H9 (cell line): Measurements from ENCODE around the gene MGAT4B. TPM values are rescaled to one million over a fixed set of nuclear protein-coding genes. Genes with fewer than 3 reads are reported as not detected.

Source experiments
- DNase-seq: peaks from one replicate; pipeline ENCODE4 v3.0.0-alpha.2; 2017
- H2AFZ ChIP-seq: one replicate; pipeline ENCODE4 v1.6.1; 2013; ENCODE audit warnings: mild to moderate bottlenecking, low read length, control low read depth, moderate library complexity
- H2AK5ac ChIP-seq: 2 replicates; pipeline ENCODE4 v1.6.1; 2013; ENCODE audit warnings: low read length, control low read depth, mixed read lengths; ENCODE audit not compliant: insufficient read length
- H2BK120ac ChIP-seq: one replicate; pipeline ENCODE4 v1.6.1; 2013; ENCODE audit warnings: low read depth, mild to moderate bottlenecking, low read length, control low read depth, inconsistent platforms; ENCODE audit not compliant: poor library complexity, severe bottlenecking
- H2BK12ac ChIP-seq: 2 replicates; pipeline ENCODE4 v1.6.1; 2013; ENCODE audit warnings: low read length, control low read depth, mixed read lengths, low read depth; ENCODE audit not compliant: insufficient read length
- H2BK15ac ChIP-seq: 2 replicates; pipeline ENCODE4 v1.6.1; 2013; ENCODE audit warnings: low read depth, low read length, control low read depth
- H2BK20ac ChIP-seq: one replicate; pipeline ENCODE4 v1.6.1; 2013; ENCODE audit warnings: low read depth, mild to moderate bottlenecking, low read length, control low read depth, inconsistent platforms; ENCODE audit not compliant: poor library complexity, severe bottlenecking
- H2BK5ac ChIP-seq: 2 replicates; pipeline ENCODE4 v1.6.1; 2013; ENCODE audit warnings: low read length, control low read depth, mixed read lengths; ENCODE audit not compliant: insufficient read length
- H3K14ac ChIP-seq: 2 replicates; pipeline ENCODE4 v1.6.1; 2013; ENCODE audit warnings: low read length, control low read depth; ENCODE audit not compliant: insufficient read depth
- H3K18ac ChIP-seq: 2 replicates; pipeline ENCODE4 v1.6.1; 2013; ENCODE audit warnings: low read depth, mild to moderate bottlenecking, mixed read lengths, low read length, control low read depth; ENCODE audit not compliant: insufficient read length
- H3K23ac ChIP-seq: 2 replicates; pipeline ENCODE4 v1.6.1; 2013; ENCODE audit warnings: low read length, control low read depth, mixed read lengths, low read depth; ENCODE audit not compliant: insufficient read length
- H3K23me2 ChIP-seq: 2 replicates; pipeline ENCODE4 v1.6.1; 2013; ENCODE audit warnings: low read depth, mild to moderate bottlenecking, mixed read lengths, low read length, control low read depth; ENCODE audit not compliant: insufficient read length, poor library complexity, severe bottlenecking
- H3K27ac ChIP-seq: 2 replicates; pipeline ENCODE4 v1.5.1; 2013; ENCODE audit warnings: low read length, control low read depth, mixed read lengths, low read depth; ENCODE audit not compliant: insufficient read length
- H3K27me3 ChIP-seq: 2 replicates; pipeline ENCODE4 v1.6.1; 2013; ENCODE audit warnings: low read length, control low read depth, inconsistent platforms; ENCODE audit not compliant: insufficient read depth
- H3K4ac ChIP-seq: 2 replicates; pipeline ENCODE4 v1.6.1; 2013; ENCODE audit warnings: low read depth, mild to moderate bottlenecking, control low read depth, inconsistent platforms, low read length, moderate library complexity
- H3K4me1 ChIP-seq: 2 replicates; pipeline ENCODE4 v1.6.1; 2013; ENCODE audit warnings: low read length, control low read depth, inconsistent platforms; ENCODE audit not compliant: insufficient read depth
- H3K4me2 ChIP-seq: 2 replicates; pipeline ENCODE4 v1.6.1; 2013; ENCODE audit warnings: low read length, control low read depth, mixed read lengths; ENCODE audit not compliant: insufficient read length, insufficient read depth
- H3K56ac ChIP-seq: 2 replicates; pipeline ENCODE4 v1.6.1; 2013; ENCODE audit warnings: low read depth, mild to moderate bottlenecking, mixed read lengths, low read length, control low read depth; ENCODE audit not compliant: insufficient read length
- H3K79me1 ChIP-seq: 2 replicates; pipeline ENCODE4 v1.6.1; 2013; ENCODE audit warnings: low read depth, mild to moderate bottlenecking, moderate library complexity, low read length, control low read depth, inconsistent platforms; ENCODE audit not compliant: insufficient read depth, poor library complexity, severe bottlenecking
- H3K79me2 ChIP-seq: 2 replicates; pipeline ENCODE4 v1.6.1; 2013; ENCODE audit warnings: low read length, control low read depth, inconsistent platforms; ENCODE audit not compliant: insufficient read depth
- H3K9ac ChIP-seq: 2 replicates; pipeline ENCODE4 v1.6.1; 2013; ENCODE audit warnings: low read length, control low read depth, mixed read lengths; ENCODE audit not compliant: insufficient read length; ENCODE audit errors: extremely low read depth
- H3K9me3 ChIP-seq: one replicate; pipeline ENCODE4 v1.6.1; 2013; ENCODE audit warnings: low read depth, low read length, inconsistent platforms; ENCODE audit not compliant: control insufficient read depth
- H3T11ph ChIP-seq: one replicate; pipeline ENCODE4 v1.6.1; 2013; ENCODE audit warnings: mild to moderate bottlenecking, low read length, control low read depth, inconsistent platforms
- H4K20me1 ChIP-seq: one replicate; pipeline ENCODE4 v1.6.1; 2013; ENCODE audit not compliant: control insufficient read depth, insufficient read length, insufficient read depth
- H4K5ac ChIP-seq: 2 replicates; pipeline ENCODE4 v1.6.1; 2013; ENCODE audit warnings: low read depth, mild to moderate bottlenecking, mixed read lengths, low read length, control low read depth; ENCODE audit not compliant: insufficient read length
- H4K8ac ChIP-seq: replicated peaks from 2 replicates; pipeline ENCODE4 v1.6.1; 2013; ENCODE audit warnings: low read length, control low read depth, mixed read lengths, low read depth; ENCODE audit not compliant: insufficient read length
- H4K91ac ChIP-seq: 2 replicates; pipeline ENCODE4 v1.6.1; 2013; ENCODE audit warnings: low read depth, mild to moderate bottlenecking, moderate library complexity, mixed read lengths, low read length, control low read depth; ENCODE audit not compliant: insufficient read length
- H3K27ac Mint-ChIP-seq, 3 experiments: 2 replicates in 2 of 3; 3 replicates in 1 of 3; pipeline ENCODE4 v1.8.0; 2020 to 2021; ENCODE audit warnings: mixed read lengths in 3 of 3, mild to moderate bottlenecking in 1 of 3, moderate library complexity in 1 of 3
- H3K27me3 Mint-ChIP-seq: 2 replicates; pipeline ENCODE4 v1.8.0; 2021; ENCODE audit warnings: low read depth, mild to moderate bottlenecking, moderate library complexity, mixed read lengths
- H3K36me3 Mint-ChIP-seq, 3 experiments: 2 replicates in 2 of 3; 3 replicates in 1 of 3; pipeline ENCODE4 v1.8.0; 2020 to 2021; ENCODE audit warnings: low read depth in 3 of 3, mixed read lengths in 3 of 3; ENCODE audit not compliant: insufficient read depth in 1 of 3
- H3K4me1 Mint-ChIP-seq, 2 experiments: 2 replicates each; pipeline ENCODE4 v1.8.0; 2020; ENCODE audit warnings: mixed read lengths in 2 of 2
- H3K4me3 Mint-ChIP-seq, 2 experiments: 2 replicates in 1 of 2; 3 replicates in 1 of 2; pipeline ENCODE4 v1.8.0; 2020 to 2021; ENCODE audit warnings: mild to moderate bottlenecking in 2 of 2, mixed read lengths in 2 of 2, moderate library complexity in 1 of 2
- H3K9me3 Mint-ChIP-seq, 2 experiments: 2 replicates in 1 of 2; 3 replicates in 1 of 2; pipeline ENCODE4 v1.8.0; 2020; ENCODE audit warnings: mild to moderate bottlenecking in 2 of 2, mixed read lengths in 2 of 2, moderate library complexity in 1 of 2
- WGBS: extraction: QIAGEN DNeasy Blood & Tissue Kit; methylation state at CpG from one replicate; pipeline ENCODE4 v1.1.7; 2013; ENCODE audit warnings: missing lambda C conversion rate, low lambda C conversion rate, mixed read lengths; ENCODE audit not compliant: insufficient read length; ENCODE audit errors: extremely low coverage; 5-methylcytosine and 5-hydroxymethylcytosine counted together
- total RNA-seq: library from RNA; stranded (reverse); gene quantifications from 2 replicates; pipeline ENCODE4 v1.2.1, GENCODE V29; 2021
- TF ChIP-seq, protein P1 (sequence below): fragments of 200-600 bp; sonication (generic); conservative IDR thresholded peaks from 3 replicates; pipeline ENCODE4 v1.8.0; 2021; ENCODE audit warnings: antibody characterized with exemption, mild to moderate bottlenecking

Gene MGAT4B
- total RNA-seq, 1 experiment from 2014 or later: 147 TPM

GRCh38 chr5:179827680-179828079, 21.0 kb upstream of the MGAT4B start:
- peaks cover 31% of the 10 kb centered on the region in 2 experiments for H3K4me1 Mint-ChIP-seq
- no peak for DNase-seq
- H4K5ac ChIP-seq: no peak overlapping the region
- no peak overlapping the region for H3T11ph ChIP-seq
- H2BK20ac ChIP-seq: no peak overlapping the region
- no peaks in the 10 kb centered on the region for H3K23me2 ChIP-seq
- H3K23ac ChIP-seq: no peak overlapping the region
- no peak overlapping the region for H2AK5ac ChIP-seq
- H3K56ac ChIP-seq: no peak overlapping the region
- peaks cover 9% of the 10 kb centered on the region; the same call in 1 of the 2 replicates for H3K4me1 ChIP-seq
- H2BK5ac ChIP-seq: no peak overlapping the region
- H3K79me2 ChIP-seq: peaks cover 1% of the 10 kb centered on the region; the same call in 1 of the 2 replicates
- no peak overlapping the region for H4K8ac ChIP-seq
- H3K9me3 Mint-ChIP-seq: no peaks in the 10 kb centered on the region; a peak in 2 of 5 replicates
- H3K4me3 Mint-ChIP-seq: no peak overlapping the region
- H2BK15ac ChIP-seq: no peak overlapping the region
- no CpG with 5 or more reads among the region's 9 CpGs for WGBS
- no peak overlapping the region for H4K91ac ChIP-seq
- TF ChIP-seq, protein P1, sequence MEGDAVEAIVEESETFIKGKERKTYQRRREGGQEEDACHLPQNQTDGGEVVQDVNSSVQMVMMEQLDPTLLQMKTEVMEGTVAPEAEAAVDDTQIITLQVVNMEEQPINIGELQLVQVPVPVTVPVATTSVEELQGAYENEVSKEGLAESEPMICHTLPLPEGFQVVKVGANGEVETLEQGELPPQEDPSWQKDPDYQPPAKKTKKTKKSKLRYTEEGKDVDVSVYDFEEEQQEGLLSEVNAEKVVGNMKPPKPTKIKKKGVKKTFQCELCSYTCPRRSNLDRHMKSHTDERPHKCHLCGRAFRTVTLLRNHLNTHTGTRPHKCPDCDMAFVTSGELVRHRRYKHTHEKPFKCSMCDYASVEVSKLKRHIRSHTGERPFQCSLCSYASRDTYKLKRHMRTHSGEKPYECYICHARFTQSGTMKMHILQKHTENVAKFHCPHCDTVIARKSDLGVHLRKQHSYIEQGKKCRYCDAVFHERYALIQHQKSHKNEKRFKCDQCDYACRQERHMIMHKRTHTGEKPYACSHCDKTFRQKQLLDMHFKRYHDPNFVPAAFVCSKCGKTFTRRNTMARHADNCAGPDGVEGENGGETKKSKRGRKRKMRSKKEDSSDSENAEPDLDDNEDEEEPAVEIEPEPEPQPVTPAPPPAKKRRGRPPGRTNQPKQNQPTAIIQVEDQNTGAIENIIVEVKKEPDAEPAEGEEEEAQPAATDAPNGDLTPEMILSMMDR: 0 out of 3 replicates have a peak, but pooled peaks have one; percentile 12
- H3K79me1 ChIP-seq: peaks cover 2% of the 10 kb centered on the region
- no peaks in the 10 kb centered on the region for H3K27me3 Mint-ChIP-seq
- no peaks in the 10 kb centered on the region for H3K27me3 ChIP-seq
- H3K14ac ChIP-seq: no peak overlapping the region; the same call in 1 of the 2 replicates
- no peak overlapping the region for H3K18ac ChIP-seq
- no peak overlapping the region for H2BK120ac ChIP-seq
- no peaks in the 10 kb centered on the region for H4K20me1 ChIP-seq
- peak overlapping the region in 2 of 3 experiments; percentile 49 to 81; a peak in 3 of 7 replicates for H3K27ac Mint-ChIP-seq
- no peak overlapping the region for H2AFZ ChIP-seq
- H3K27ac ChIP-seq: no peak overlapping the region
- H3K4ac ChIP-seq: no peak overlapping the region
- H3K4me2 ChIP-seq: no peak overlapping the region
- no peak overlapping the region for H3K9ac ChIP-seq
- no peaks in the 10 kb centered on the region for H3K9me3 ChIP-seq
- no peak overlapping the region for H2BK12ac ChIP-seq
- H3K36me3 Mint-ChIP-seq: peaks cover 71 to 98% (median 96%) of the 10 kb centered on the region in 3 experiments
